OCI-LY3 (cell line): ENCODE data around the gene OOSP2.

Experiments used
- H2AFZ ChIP-seq: fragments of 200-600, 300-600 bp; shearing (Covaris generic); 2 replicates; pipeline ENCODE4 v1.6.0; 2014; ENCODE audit warnings: antibody characterized with exemption, low read depth, low read length
- H3K27ac ChIP-seq: fragments of 200-600, 300-600 bp; sonication (generic); 2 replicates; pipeline ENCODE4 v1.5.1; 2014; ENCODE audit warnings: mild to moderate bottlenecking, low read length, moderate library complexity, mixed read lengths
- H3K27me3 ChIP-seq: fragments of 200-600, 300-600 bp; sonication (generic); 2 replicates; pipeline ENCODE4 v1.6.1; 2014; ENCODE audit warnings: low read depth, low read length, mixed read lengths
- H3K36me3 ChIP-seq: fragments of 200-600, 300-600 bp; sonication (generic); replicated peaks from 2 replicates; pipeline ENCODE3; 2014; ENCODE audit warnings: low read depth, low read length, mixed read lengths
- H3K4me1 ChIP-seq: fragments of 300-600, 200-600 bp; sonication (generic); 2 replicates; pipeline ENCODE4 v1.6.1; 2014; ENCODE audit warnings: low read length, mixed read lengths
- H3K4me2 ChIP-seq: fragments of 200-600, 300-600 bp; sonication (generic); 2 replicates; pipeline ENCODE4 v1.6.1; 2014; ENCODE audit warnings: low read length, mixed read lengths
- H3K4me3 ChIP-seq: fragments of 300-600, 200-600 bp; sonication (generic); 2 replicates; pipeline ENCODE4 v1.5.1; 2014; ENCODE audit warnings: antibody characterized with exemption, mild to moderate bottlenecking, low read length, moderate library complexity
- H3K79me2 ChIP-seq: fragments of 300-600, 200-600 bp; shearing (Covaris generic); 2 replicates; pipeline ENCODE4 v1.6.1; 2014; ENCODE audit warnings: mild to moderate bottlenecking, low read length, mixed read lengths
- H3K9ac ChIP-seq: fragments of 300-600, 200-600 bp; shearing (Covaris generic); 2 replicates; pipeline ENCODE4 v1.6.0; 2014; ENCODE audit warnings: mild to moderate bottlenecking, low read length, moderate library complexity
- H3K9me3 ChIP-seq: fragments of 200-600, 300-600 bp; shearing (Covaris generic); 2 replicates; pipeline ENCODE4 v1.6.1; 2014; ENCODE audit warnings: low read length, mixed read lengths; ENCODE audit not compliant: insufficient read depth
- H4K20me1 ChIP-seq: fragments of 200-600, 300-600 bp; sonication (generic); 2 replicates; pipeline ENCODE4 v1.6.1; 2016; ENCODE audit warnings: low read length, mixed read lengths; ENCODE audit not compliant: insufficient read depth
- EZH2phosphoT487 ChIP-seq: fragments of 200-600 bp; shearing (Covaris generic); IDR thresholded peaks from 2 replicates; pipeline ENCODE4 v1.6.1; 2018; ENCODE audit warnings: antibody characterized with exemption, mixed run types, low read depth
- TF ChIP-seq, protein P1 (sequence below): fragments of 200-600, 300-600 bp; sonication (generic); IDR thresholded peaks from 2 replicates; pipeline ENCODE4 v1.5.1; 2014; ENCODE audit warnings: antibody characterized with exemption, low read length, low read depth

Gene OOSP2

DNA sequence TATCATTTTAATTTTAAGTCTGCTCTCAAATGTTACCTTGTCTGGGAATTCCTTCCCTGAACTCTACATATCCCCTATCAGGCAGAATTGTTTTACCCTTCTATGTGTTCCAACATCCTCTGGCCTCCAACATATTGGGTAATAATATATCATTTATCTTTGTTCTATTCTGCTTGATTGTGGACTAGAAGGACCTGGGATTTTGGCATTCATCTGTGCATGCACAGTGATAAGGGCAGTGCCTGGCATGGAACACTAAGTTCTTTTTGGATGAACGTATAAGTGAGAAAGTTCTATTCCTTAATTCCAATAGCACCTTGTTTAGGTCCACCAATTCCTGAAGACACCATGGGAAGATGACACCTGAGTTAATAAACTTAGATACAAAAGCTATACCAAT, 47.0 kb downstream of the OOSP2 start:
- H3K4me3 ChIP-seq, result no peak overlapping the region
- no peaks in the 10 kb centered on the region for H3K27me3 ChIP-seq
- H2AFZ ChIP-seq, result no peak overlapping the region
- no peaks in the 10 kb centered on the region for H3K36me3 ChIP-seq
- no peak overlapping the region for H3K4me2 ChIP-seq
- no peaks in the 10 kb centered on the region for H4K20me1 ChIP-seq
- H3K79me2 ChIP-seq, result no peaks in the 10 kb centered on the region
- H3K9me3 ChIP-seq, result no peaks in the 10 kb centered on the region
- no peak overlapping the region for H3K9ac ChIP-seq
- H3K27ac ChIP-seq, result no peak overlapping the region
- no peak for TF ChIP-seq EZH2phosphoT487
- TF ChIP-seq, protein P1, sequence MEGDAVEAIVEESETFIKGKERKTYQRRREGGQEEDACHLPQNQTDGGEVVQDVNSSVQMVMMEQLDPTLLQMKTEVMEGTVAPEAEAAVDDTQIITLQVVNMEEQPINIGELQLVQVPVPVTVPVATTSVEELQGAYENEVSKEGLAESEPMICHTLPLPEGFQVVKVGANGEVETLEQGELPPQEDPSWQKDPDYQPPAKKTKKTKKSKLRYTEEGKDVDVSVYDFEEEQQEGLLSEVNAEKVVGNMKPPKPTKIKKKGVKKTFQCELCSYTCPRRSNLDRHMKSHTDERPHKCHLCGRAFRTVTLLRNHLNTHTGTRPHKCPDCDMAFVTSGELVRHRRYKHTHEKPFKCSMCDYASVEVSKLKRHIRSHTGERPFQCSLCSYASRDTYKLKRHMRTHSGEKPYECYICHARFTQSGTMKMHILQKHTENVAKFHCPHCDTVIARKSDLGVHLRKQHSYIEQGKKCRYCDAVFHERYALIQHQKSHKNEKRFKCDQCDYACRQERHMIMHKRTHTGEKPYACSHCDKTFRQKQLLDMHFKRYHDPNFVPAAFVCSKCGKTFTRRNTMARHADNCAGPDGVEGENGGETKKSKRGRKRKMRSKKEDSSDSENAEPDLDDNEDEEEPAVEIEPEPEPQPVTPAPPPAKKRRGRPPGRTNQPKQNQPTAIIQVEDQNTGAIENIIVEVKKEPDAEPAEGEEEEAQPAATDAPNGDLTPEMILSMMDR, result no peak
- no peaks in the 10 kb centered on the region for H3K4me1 ChIP-seq

DNA sequence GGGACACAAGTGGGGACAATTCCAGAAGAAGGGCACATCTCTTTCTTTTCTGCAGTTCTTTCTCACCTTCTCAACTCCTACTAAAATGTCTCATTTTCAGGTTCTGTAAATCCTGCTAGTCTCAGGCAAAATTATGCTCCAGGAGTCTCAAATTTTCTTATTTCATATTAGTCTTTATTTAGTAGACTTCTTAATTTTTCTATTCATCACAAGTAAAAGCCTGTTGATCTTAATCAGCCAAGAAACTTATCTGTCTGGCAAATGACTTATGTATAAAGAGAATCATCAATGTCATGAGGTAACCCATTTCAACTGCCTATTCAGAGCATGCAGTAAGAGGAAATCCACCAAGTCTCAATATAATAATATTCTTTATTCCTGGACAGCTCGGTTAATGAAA, 48.2 kb downstream of the OOSP2 start, which contains the start of gene MS4A2:
Gene MS4A2 (plus strand): TSS at position 301 of the 400 bp plus-strand sequence. CDS start 102 bp downstream, outside the sequence.
- Histone ChIP-seq H3K4me3 (no peak within 1 kb of the TSS), H3K4me2 (no peak within 1 kb of the TSS), H4K20me1 (no peaks in the 10 kb centered on the region), H3K9me3 (no peaks in the 10 kb centered on the region), H3K4me1 (no peaks in the 10 kb centered on the region), H3K79me2 (no peaks in the 10 kb centered on the region), H2AFZ (no peak within 1 kb of the TSS), H3K27me3 (no peaks in the 10 kb centered on the region), H3K36me3 (no peaks in the 10 kb centered on the region), H3K27ac (no peak within 1 kb of the TSS), H3K9ac (no peak within 1 kb of the TSS)
- TF ChIP-seq, protein P1, result no peak
- TF ChIP-seq EZH2phosphoT487, result no peak

DNA sequence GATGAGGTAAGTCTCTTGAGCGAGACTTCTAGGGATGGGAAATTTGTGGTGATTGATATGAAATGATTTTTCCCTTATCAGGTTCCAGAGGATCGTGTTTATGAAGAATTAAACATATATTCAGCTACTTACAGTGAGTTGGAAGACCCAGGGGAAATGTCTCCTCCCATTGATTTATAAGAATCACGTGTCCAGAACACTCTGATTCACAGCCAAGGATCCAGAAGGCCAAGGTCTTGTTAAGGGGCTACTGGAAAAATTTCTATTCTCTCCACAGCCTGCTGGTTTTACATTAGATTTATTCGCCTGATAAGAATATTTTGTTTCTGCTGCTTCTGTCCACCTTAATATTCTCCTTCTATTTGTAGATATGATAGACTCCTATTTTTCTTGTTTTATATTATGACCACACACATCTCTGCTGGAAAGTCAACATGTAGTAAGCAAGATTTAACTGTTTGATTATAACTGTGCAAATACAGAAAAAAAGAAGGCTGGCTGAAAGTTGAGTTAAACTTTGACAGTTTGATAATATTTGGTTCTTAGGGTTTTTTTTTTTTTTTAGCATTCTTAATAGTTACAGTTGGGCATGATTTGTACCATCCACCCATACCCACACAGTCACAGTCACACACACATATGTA, 55.4 kb downstream of the OOSP2 start:
- H3K36me3 ChIP-seq, result no peaks in the 10 kb centered on the region
- H2AFZ ChIP-seq, result no peak overlapping the region
- no peaks in the 10 kb centered on the region for H3K9me3 ChIP-seq
- no peak overlapping the region for H3K4me3 ChIP-seq
- H4K20me1 ChIP-seq, result no peaks in the 10 kb centered on the region
- no peak for TF ChIP-seq EZH2phosphoT487
- TF ChIP-seq, protein P1, result no peak
- no peak overlapping the region for H3K9ac ChIP-seq
- no peak overlapping the region for H3K4me2 ChIP-seq
- no peaks in the 10 kb centered on the region for H3K27me3 ChIP-seq
- H3K4me1 ChIP-seq, result no peaks in the 10 kb centered on the region
- H3K27ac ChIP-seq, result no peak overlapping the region
- H3K79me2 ChIP-seq, result no peaks in the 10 kb centered on the region

DNA sequence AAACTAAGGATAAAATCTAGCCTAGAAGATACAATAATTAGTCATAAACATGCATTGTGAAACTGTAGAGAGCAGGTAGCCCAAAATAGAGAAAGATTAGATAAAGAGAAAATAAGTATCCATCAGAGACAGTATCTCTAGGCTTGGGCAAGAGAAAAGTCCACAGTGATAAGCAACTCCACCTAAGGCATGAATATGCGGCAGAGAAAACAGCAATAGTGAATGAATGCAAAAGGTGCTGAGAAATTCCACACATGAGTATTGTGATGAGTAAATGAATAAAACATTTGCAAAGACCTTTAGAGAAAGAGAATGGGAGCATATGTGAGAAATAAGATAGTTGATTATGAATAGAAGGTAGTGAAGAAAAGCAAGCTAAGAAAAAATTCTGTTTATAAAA, 57.0 kb downstream of the OOSP2 start:
- H3K9me3 ChIP-seq, result no peaks in the 10 kb centered on the region
- H3K27ac ChIP-seq, result no peak overlapping the region
- H3K27me3 ChIP-seq, result no peaks in the 10 kb centered on the region
- H3K4me1 ChIP-seq, result no peaks in the 10 kb centered on the region
- H3K9ac ChIP-seq, result no peak overlapping the region
- no peaks in the 10 kb centered on the region for H3K36me3 ChIP-seq
- TF ChIP-seq, protein P1, result no peak
- TF ChIP-seq EZH2phosphoT487, result no peak
- H3K4me3 ChIP-seq, result no peak overlapping the region
- no peaks in the 10 kb centered on the region for H3K79me2 ChIP-seq
- no peak overlapping the region for H2AFZ ChIP-seq
- no peak overlapping the region for H3K4me2 ChIP-seq
- no peaks in the 10 kb centered on the region for H4K20me1 ChIP-seq
